PC-9 (cell line): ENCODE data around the gene RAPGEF6. TPM values are rescaled to one million over a fixed set of nuclear protein-coding genes. Genes with fewer than 3 reads are reported as not detected.

Experiments used
- BruUV-seq: library from RNA; stranded (reverse); fragments of 400-500 nt; replicated peaks from 2 replicates; lab custom pipeline; 2021; lab: Mats Ljungman, UMichigan
- CTCF ChIA-PET: fragments of 300-600 bp; sonication (Branson Sonifier 250); formaldehyde crosslinking; loops from one replicate; lab custom pipeline; 2022; ENCODE audit warnings: antibody characterized with exemption; lab: Charles Lee
- POLR2A ChIA-PET: fragments of 300-600 bp; sonication (Branson Sonifier 250); formaldehyde crosslinking; loops from one replicate; lab custom pipeline; 2022; ENCODE audit warnings: antibody characterized with exemption; ENCODE audit not compliant: unreplicated experiment; lab: Charles Lee
- DNase-seq, 2 experiments: peaks; one replicate each; pipeline versions ENCODE4 v3.0.0 to v3.0.0-alpha.2; 2015 to 2022; ENCODE audit warnings: mixed read lengths in 1 of 2
- H2AFZ ChIP-seq: fragments of 200-600 bp; sonication (generic); 2 replicates; pipeline ENCODE4 v1.8.1; 2017; ENCODE audit warnings: antibody characterized with exemption
- H3F3A ChIP-seq: fragments of 200-600 bp; sonication (generic); 2 replicates; pipeline ENCODE4 v1.8.1; 2017; ENCODE audit warnings: antibody characterized with exemption, mild to moderate bottlenecking, low read depth; ENCODE audit not compliant: insufficient read depth
- H3K27ac ChIP-seq: fragments of 200-600 bp; sonication (generic); 2 replicates; pipeline ENCODE4 v1.6.1; 2016; ENCODE audit warnings: mixed run types
- H3K27me3 ChIP-seq: fragments of 200-600 bp; sonication (generic); 2 replicates; pipeline ENCODE4 v1.6.1; 2016; ENCODE audit warnings: low read depth, mixed run types; ENCODE audit not compliant: insufficient read depth
- H3K36me3 ChIP-seq: fragments of 200-600 bp; sonication (generic); 2 replicates; pipeline ENCODE4 v1.6.1; 2016; ENCODE audit warnings: low read depth, mixed run types
- H3K4me1 ChIP-seq: fragments of 200-600 bp; sonication (generic); replicated peaks from 2 replicates; pipeline ENCODE4 v1.6.1; 2016; ENCODE audit warnings: mixed run types; ENCODE audit not compliant: insufficient read depth
- H3K4me2 ChIP-seq: fragments of 200-600 bp; sonication (generic); 2 replicates; pipeline ENCODE4 v1.6.1; 2017; ENCODE audit warnings: mixed run types
- H3K4me3 ChIP-seq: fragments of 200-600 bp; sonication (generic); 2 replicates; pipeline ENCODE4 v1.6.1; 2016; ENCODE audit warnings: mixed run types
- H3K79me2 ChIP-seq: fragments of 200-600 bp; sonication (generic); 2 replicates; pipeline ENCODE4 v1.6.1; 2017; ENCODE audit warnings: low read depth, mixed run types
- H3K9me2 ChIP-seq: fragments of 200-600 bp; sonication (generic); 2 replicates; pipeline ENCODE4 v1.8.1; 2017; ENCODE audit warnings: mild to moderate bottlenecking; ENCODE audit not compliant: insufficient read depth
- H3K9me3 ChIP-seq: fragments of 200-600 bp; sonication (generic); 2 replicates; pipeline ENCODE4 v1.8.1; 2016; ENCODE audit warnings: low read depth; ENCODE audit not compliant: insufficient read depth
- H4K20me1 ChIP-seq: fragments of 200-600 bp; sonication (generic); 2 replicates; pipeline ENCODE4 v1.8.1; 2017; ENCODE audit not compliant: insufficient read depth
- EZH2 ChIP-seq: fragments of 200-600 bp; sonication (generic); IDR thresholded peaks from 2 replicates; pipeline ENCODE4 v1.8.0; 2017; ENCODE audit warnings: antibody characterized with exemption, low read depth
- intact Hi-C: fragments of 100-400 bp; cut with micrococcal nuclease; formaldehyde crosslinking; loops from one replicate; pipeline ENCODE4 v1.10.0; 2022; ENCODE audit not compliant: unreplicated experiment
- total RNA-seq: library from RNA; stranded (reverse); gene quantifications from 2 replicates; pipeline ENCODE4 v1.2.3, GENCODE V29; 2021
- TF ChIP-seq, protein P1 (sequence below): fragments of 200-600 bp; sonication (generic); conservative IDR thresholded peaks from 2 replicates; pipeline ENCODE4 v1.6.1; 2017; ENCODE audit warnings: mixed run types, antibody characterized with exemption, mild to moderate bottlenecking, moderate library complexity

RAPGEF6 gene
- total RNA-seq, 1 experiment from 2014 or later, result 17.1 TPM

GRCh38 chr5:131505237-131505908, 129.7 kb downstream of the RAPGEF6 start:
- Histone ChIP-seq H3F3A (no peaks in the 10 kb centered on the region), H3K4me1 (no peaks in the 10 kb centered on the region), H3K79me2 (no peaks in the 10 kb centered on the region), H3K4me3 (no peak overlapping the region), H3K27ac (no peak overlapping the region), H3K9me2 (no peaks in the 10 kb centered on the region), H2AFZ (no peak overlapping the region), H3K27me3 (no peaks in the 10 kb centered on the region), H3K4me2 (no peak overlapping the region), H3K36me3 (no peaks in the 10 kb centered on the region), H4K20me1 (no peaks in the 10 kb centered on the region), H3K9me3 (no peaks in the 10 kb centered on the region)
- ChIA-PET POLR2A (no interaction called here), CTCF (interaction anchor here (0.5 to 0.7 kb wide), 2 partner anchors 36 to 117 kb away, joined by 3 to 4 read pairs; no protein-coding TSS in a partner anchor)
- no TSS peak for BruUV-seq
- DNase-seq, result no peak
- TF ChIP-seq, protein P1, sequence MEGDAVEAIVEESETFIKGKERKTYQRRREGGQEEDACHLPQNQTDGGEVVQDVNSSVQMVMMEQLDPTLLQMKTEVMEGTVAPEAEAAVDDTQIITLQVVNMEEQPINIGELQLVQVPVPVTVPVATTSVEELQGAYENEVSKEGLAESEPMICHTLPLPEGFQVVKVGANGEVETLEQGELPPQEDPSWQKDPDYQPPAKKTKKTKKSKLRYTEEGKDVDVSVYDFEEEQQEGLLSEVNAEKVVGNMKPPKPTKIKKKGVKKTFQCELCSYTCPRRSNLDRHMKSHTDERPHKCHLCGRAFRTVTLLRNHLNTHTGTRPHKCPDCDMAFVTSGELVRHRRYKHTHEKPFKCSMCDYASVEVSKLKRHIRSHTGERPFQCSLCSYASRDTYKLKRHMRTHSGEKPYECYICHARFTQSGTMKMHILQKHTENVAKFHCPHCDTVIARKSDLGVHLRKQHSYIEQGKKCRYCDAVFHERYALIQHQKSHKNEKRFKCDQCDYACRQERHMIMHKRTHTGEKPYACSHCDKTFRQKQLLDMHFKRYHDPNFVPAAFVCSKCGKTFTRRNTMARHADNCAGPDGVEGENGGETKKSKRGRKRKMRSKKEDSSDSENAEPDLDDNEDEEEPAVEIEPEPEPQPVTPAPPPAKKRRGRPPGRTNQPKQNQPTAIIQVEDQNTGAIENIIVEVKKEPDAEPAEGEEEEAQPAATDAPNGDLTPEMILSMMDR, result no peak
- TF ChIP-seq EZH2, result no peak
- intact Hi-C loops, result no loop called here

DNA sequence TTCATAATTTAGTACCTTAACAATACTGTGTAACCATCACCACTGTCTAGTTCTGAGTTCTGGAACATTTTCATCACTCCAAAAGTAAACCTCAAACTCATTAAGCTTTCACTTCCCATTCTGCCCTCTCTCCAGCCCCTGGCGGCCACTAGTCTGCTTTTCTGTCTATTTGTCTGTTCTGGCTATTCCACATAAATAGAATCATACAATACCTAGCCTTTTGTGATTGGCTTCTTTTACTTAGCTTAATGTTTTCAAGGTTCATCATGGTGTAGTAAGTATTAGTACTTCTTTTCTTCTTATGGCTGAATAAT, 138.7 kb downstream of the RAPGEF6 start:
- Histone ChIP-seq H3K79me2 (no peaks in the 10 kb centered on the region), H4K20me1 (no peaks in the 10 kb centered on the region), H3K27ac (no peak overlapping the region), H3K27me3 (no peaks in the 10 kb centered on the region), H3K4me3 (no peak overlapping the region), H3F3A (no peaks in the 10 kb centered on the region), H3K36me3 (peaks cover 18% of the 10 kb centered on the region; the same call in 1 of the 2 replicates), H3K4me2 (no peak overlapping the region), H2AFZ (no peak overlapping the region), H3K4me1 (no peaks in the 10 kb centered on the region), H3K9me3 (no peaks in the 10 kb centered on the region), H3K9me2 (no peaks in the 10 kb centered on the region)
- TF ChIP-seq EZH2, result no peak
- TF ChIP-seq, protein P1, result no peak
- no peak for DNase-seq
- CTCF ChIA-PET, result no interaction called here
- POLR2A ChIA-PET, result no interaction called here
- intact Hi-C loops, result no loop called here
- no TSS peak for BruUV-seq

GRCh38 chr5:131495536-131496399, 139.3 kb downstream of the RAPGEF6 start:
- intact Hi-C loops, result no loop called here
- CTCF ChIA-PET, result no interaction called here
- Histone ChIP-seq H2AFZ (no peak overlapping the region), H3K79me2 (no peaks in the 10 kb centered on the region), H4K20me1 (no peaks in the 10 kb centered on the region), H3K27me3 (no peaks in the 10 kb centered on the region), H3K4me2 (no peak overlapping the region), H3K4me3 (no peak overlapping the region), H3K4me1 (no peaks in the 10 kb centered on the region), H3K9me3 (no peaks in the 10 kb centered on the region), H3K36me3 (peaks cover 18% of the 10 kb centered on the region; the same call in 1 of the 2 replicates), H3K27ac (no peak overlapping the region), H3K9me2 (no peaks in the 10 kb centered on the region), H3F3A (no peaks in the 10 kb centered on the region)
- no peak for TF ChIP-seq EZH2
- TF ChIP-seq, protein P1, result no peak
- no TSS peak for BruUV-seq
- POLR2A ChIA-PET, result interaction anchor here (0.6 kb wide), 1 partner anchor 265 kb away, joined by 7 read pairs; no protein-coding TSS in a partner anchor
- no peak for DNase-seq
